ENCODE data around the gene NPHS1. TPM values are rescaled to one million over a fixed set of nuclear protein-coding genes. Genes with fewer than 3 reads are reported as not detected.

Gene NPHS1
- total RNA-seq, 2 donors from 2014 or later: not detected

GRCh38 chr19:35785339-35785627 lies 67.0 kb downstream of the NPHS1 start:
- H3K4me3 ChIP-seq: no peak overlapping the region
- TF ChIP-seq CTCF (IDR thresholded peaks at IDR 0.05): no peak
- ATAC-seq (ENCODE audit: insufficient number of reproducible peaks, low FRiP score, low read depth) (no peak), DNase-seq (ENCODE audit: low spot score) (no peak)
- H3K27me3 ChIP-seq (replicated peaks; ENCODE audit: insufficient read depth): no peaks in the 10 kb centered on the region
- no peak overlapping the region for H3K27ac ChIP-seq
- H3K36me3 ChIP-seq: peaks cover 18% of the 10 kb centered on the region
- no peaks in the 10 kb centered on the region for H3K9me3 ChIP-seq
- no peaks in the 10 kb centered on the region for H3K4me1 ChIP-seq (ENCODE audit: control insufficient read depth in 1 of 2, low read depth in 2 of 2)

- H3K4me1 ChIP-seq (ENCODE audit: control insufficient read depth in 1 of 2, low read depth in 2 of 2): no peaks in the 10 kb centered on the region
- ATAC-seq (ENCODE audit: insufficient number of reproducible peaks, low FRiP score, low read depth) (no peak), DNase-seq (ENCODE audit: low spot score) (no peak)
- no peak overlapping the region for H3K4me3 ChIP-seq
- peaks cover 21% of the 10 kb centered on the region for H3K36me3 ChIP-seq
- no peaks in the 10 kb centered on the region for H3K9me3 ChIP-seq
- H3K27ac ChIP-seq: no peak overlapping the region
- H3K27me3 ChIP-seq (replicated peaks; ENCODE audit: insufficient read depth): no peaks in the 10 kb centered on the region
- no peak for TF ChIP-seq CTCF (IDR thresholded peaks at IDR 0.05)
These were observed 67.6 kb downstream of the NPHS1 start for GRCh38 chr19:35784503-35785338.

- TF ChIP-seq CTCF (IDR thresholded peaks at IDR 0.05): no peak
- Histone ChIP-seq H3K27ac (no peak overlapping the region), H3K36me3 (peaks cover 21% of the 10 kb centered on the region), H3K9me3 (no peaks in the 10 kb centered on the region), H3K4me1 (ENCODE audit: control insufficient read depth in 1 of 2, low read depth in 2 of 2) (no peaks in the 10 kb centered on the region), H3K4me3 (no peak overlapping the region), H3K27me3 (replicated peaks; ENCODE audit: insufficient read depth) (no peaks in the 10 kb centered on the region)
- DNase-seq (ENCODE audit: low spot score): no peak
- no peak for ATAC-seq (ENCODE audit: insufficient number of reproducible peaks, low FRiP score, low read depth)
These were observed 68.6 kb downstream of the NPHS1 start for GRCh38 chr19:35783469-35784434.

- Histone ChIP-seq H3K36me3 (peaks cover 21% of the 10 kb centered on the region), H3K4me1 (ENCODE audit: control insufficient read depth in 1 of 2, low read depth in 2 of 2) (no peaks in the 10 kb centered on the region)
- no peak for ATAC-seq (ENCODE audit: insufficient number of reproducible peaks, low FRiP score, low read depth)
These were observed 69.7 kb downstream of the NPHS1 start for GRCh38 chr19:35782589-35782988.

More at GRCh38 chr19:35782589-35782988, 69.7 kb downstream of the NPHS1 start:
- DNase-seq (ENCODE audit: low spot score): no peak
- Histone ChIP-seq H3K4me3 (no peak overlapping the region), H3K9me3 (no peaks in the 10 kb centered on the region), H3K27me3 (replicated peaks; ENCODE audit: insufficient read depth) (no peaks in the 10 kb centered on the region), H3K27ac (no peak overlapping the region)
- no peak for TF ChIP-seq CTCF (IDR thresholded peaks at IDR 0.05)

Data from thoracic aorta (tissue), 2 donors.